Activated CD8-positive, alpha-beta T cell treated with anti-CD3 and anti-CD28 coated beads for 36 hours (primary cell): ENCODE measurements around the gene PILRA. TPM values are rescaled to one million over a fixed set of nuclear protein-coding genes. Genes with fewer than 3 reads are reported as not detected.

Experiments
- ATAC-seq: fragments of 200-7000 bp; cut with Tn5 transposase; one replicate; pipeline ENCODE4 v1.10.0; 2021; ENCODE audit warnings: mild to moderate bottlenecking, moderate library complexity
- CTCF ChIA-PET: fragments of 350-600 bp; sonication (Branson Sonifier 250); formaldehyde crosslinking; loops from one replicate; lab custom pipeline; 2021; ENCODE audit warnings: antibody characterized with exemption; lab: Charles Lee
- POLR2A ChIA-PET: fragments of 350-600 bp; sonication (Branson Sonifier 250); formaldehyde crosslinking; loops from one replicate; lab custom pipeline; 2021; ENCODE audit warnings: antibody characterized with exemption; lab: Charles Lee
- DNase-seq: peaks from one replicate; pipeline ENCODE4 v3.0.0-alpha.2; 2020
- H3K27ac Mint-ChIP-seq: one replicate; pipeline ENCODE4 v1.8.0; 2021; ENCODE audit warnings: mild to moderate bottlenecking, mixed read lengths
- H3K27me3 Mint-ChIP-seq: one replicate; pipeline ENCODE4 v1.8.0; 2021; ENCODE audit warnings: mixed read lengths
- H3K36me3 Mint-ChIP-seq: one replicate; pipeline ENCODE4 v1.8.0; 2021; ENCODE audit warnings: low read depth, mixed read lengths
- H3K4me1 Mint-ChIP-seq: one replicate; pipeline ENCODE4 v1.8.0; 2021; ENCODE audit warnings: low read depth, mixed read lengths
- H3K4me3 Mint-ChIP-seq: one replicate; pipeline ENCODE4 v1.8.0; 2021; ENCODE audit warnings: mild to moderate bottlenecking, moderate library complexity, mixed read lengths
- H3K9me3 Mint-ChIP-seq: one replicate; pipeline ENCODE4 v1.8.0; 2021; ENCODE audit warnings: mixed read lengths
- intact Hi-C: fragments of 100-400 bp; cut with micrococcal nuclease; formaldehyde crosslinking; loops from one replicate; pipeline ENCODE4 v1.10.0; 2022
- total RNA-seq, 2 experiments: library from RNA; stranded (reverse); gene quantifications; one replicate each; pipeline ENCODE4 v1.2.3, GENCODE V29; 2021
- TF ChIP-seq, protein P1 (sequence below): fragments of 200-600 bp; IDR thresholded peaks from one replicate; pipeline ENCODE4 v1.8.0; 2022; ENCODE audit warnings: antibody characterized with exemption, mild to moderate bottlenecking

Gene PILRA
- total RNA-seq, 2 experiments from 2014 or later, result 5.8 to 6.6 TPM

- Mint-ChIP-seq H3K9me3 (no peaks in the 10 kb centered on the region), H3K4me1 (peaks cover 11% of the 10 kb centered on the region), H3K4me3 (no peak overlapping the region), H3K27me3 (peaks cover 3% of the 10 kb centered on the region), H3K27ac (no peak overlapping the region), H3K36me3 (no peaks in the 10 kb centered on the region)
- ATAC-seq (no peak), DNase-seq (no peak)
- ChIA-PET CTCF (interaction anchor here (1.3 to 1.4 kb wide), 3 partner anchors 18 to 57 kb away, joined by 3 to 5 read pairs (median 4); no protein-coding TSS in a partner anchor), POLR2A (no interaction called here)
- TF ChIP-seq, protein P1, sequence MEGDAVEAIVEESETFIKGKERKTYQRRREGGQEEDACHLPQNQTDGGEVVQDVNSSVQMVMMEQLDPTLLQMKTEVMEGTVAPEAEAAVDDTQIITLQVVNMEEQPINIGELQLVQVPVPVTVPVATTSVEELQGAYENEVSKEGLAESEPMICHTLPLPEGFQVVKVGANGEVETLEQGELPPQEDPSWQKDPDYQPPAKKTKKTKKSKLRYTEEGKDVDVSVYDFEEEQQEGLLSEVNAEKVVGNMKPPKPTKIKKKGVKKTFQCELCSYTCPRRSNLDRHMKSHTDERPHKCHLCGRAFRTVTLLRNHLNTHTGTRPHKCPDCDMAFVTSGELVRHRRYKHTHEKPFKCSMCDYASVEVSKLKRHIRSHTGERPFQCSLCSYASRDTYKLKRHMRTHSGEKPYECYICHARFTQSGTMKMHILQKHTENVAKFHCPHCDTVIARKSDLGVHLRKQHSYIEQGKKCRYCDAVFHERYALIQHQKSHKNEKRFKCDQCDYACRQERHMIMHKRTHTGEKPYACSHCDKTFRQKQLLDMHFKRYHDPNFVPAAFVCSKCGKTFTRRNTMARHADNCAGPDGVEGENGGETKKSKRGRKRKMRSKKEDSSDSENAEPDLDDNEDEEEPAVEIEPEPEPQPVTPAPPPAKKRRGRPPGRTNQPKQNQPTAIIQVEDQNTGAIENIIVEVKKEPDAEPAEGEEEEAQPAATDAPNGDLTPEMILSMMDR, result no peak
- intact Hi-C loops, result loop anchor here (5.0 to 10.0 kb wide), 2 partner anchors 35 to 267 kb away; no protein-coding TSS in a partner anchor
Observed at GRCh38 chr7:100401811-100402210, 28.5 kb downstream of the PILRA start.

GRCh38 chr7:100402241-100402640, 29.0 kb downstream of the PILRA start:
- no peaks in the 10 kb centered on the region for H3K36me3 Mint-ChIP-seq
- intact Hi-C loops, result loop anchor here (5.0 to 10.0 kb wide), 2 partner anchors 35 to 267 kb away; no protein-coding TSS in a partner anchor

DNA sequence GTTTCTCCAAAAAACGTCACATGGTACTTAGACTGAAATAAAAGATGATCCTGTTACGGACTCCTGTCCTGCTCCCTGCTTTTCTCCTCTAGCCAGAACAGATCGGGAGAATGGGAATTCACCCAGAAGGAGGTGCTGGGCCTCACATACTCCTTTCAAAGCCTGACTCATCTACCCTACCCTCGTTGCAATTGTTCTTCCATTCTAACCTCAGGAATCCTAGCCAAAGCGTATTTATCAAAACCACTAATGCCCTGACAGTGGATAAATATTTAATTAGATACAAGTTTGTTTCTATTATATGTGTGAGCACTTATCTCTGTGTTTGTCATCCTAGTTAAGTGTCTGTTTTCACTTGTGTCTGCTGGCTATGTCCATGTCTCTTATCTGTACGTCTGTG, 33.5 kb downstream of the PILRA start:
- H3K9me3 Mint-ChIP-seq, result no peaks in the 10 kb centered on the region
- CTCF ChIA-PET, result interaction anchor here (0.6 to 3.0 kb wide), 31 partner anchors 9 to 411 kb away, joined by 3 to 38 read pairs (median 6); partner anchors contain the start of genes LAMTOR4 and ZCWPW1
- ATAC-seq (no peak), DNase-seq (no peak)
- no peaks in the 10 kb centered on the region for H3K27me3 Mint-ChIP-seq
- H3K4me3 Mint-ChIP-seq, result no peak overlapping the region
- TF ChIP-seq, protein P1, result no peak
- no peak overlapping the region for H3K27ac Mint-ChIP-seq
- no peaks in the 10 kb centered on the region for H3K36me3 Mint-ChIP-seq
- intact Hi-C loops, result loop anchor here (10.0 kb wide), 1 partner anchor 272 kb away; no protein-coding TSS in a partner anchor
- POLR2A ChIA-PET, result interaction anchor here (0.7 kb wide), 1 partner anchor 130 kb away, joined by 3 read pairs; no protein-coding TSS in a partner anchor
- H3K4me1 Mint-ChIP-seq, result peaks cover 6% of the 10 kb centered on the region

More at GRCh38 chr7:100402241-100402640, 29.0 kb downstream of the PILRA start:
- no peak for ATAC-seq
- CTCF ChIA-PET, result interaction anchor here (1.4 to 1.5 kb wide), 3 partner anchors 48 to 269 kb away, joined by 3 to 5 read pairs (median 5); no protein-coding TSS in a partner anchor
- DNase-seq, result no peak
- H3K27me3 Mint-ChIP-seq, result peaks cover 3% of the 10 kb centered on the region
- no peaks in the 10 kb centered on the region for H3K9me3 Mint-ChIP-seq
- peaks cover 9% of the 10 kb centered on the region for H3K4me1 Mint-ChIP-seq
- no peak overlapping the region for H3K4me3 Mint-ChIP-seq
- no peak overlapping the region for H3K27ac Mint-ChIP-seq
- POLR2A ChIA-PET, result interaction anchor here (0.6 kb wide), 1 partner anchor 268 kb away, joined by 5 read pairs; no protein-coding TSS in a partner anchor
- TF ChIP-seq, protein P1, result no peak

DNA sequence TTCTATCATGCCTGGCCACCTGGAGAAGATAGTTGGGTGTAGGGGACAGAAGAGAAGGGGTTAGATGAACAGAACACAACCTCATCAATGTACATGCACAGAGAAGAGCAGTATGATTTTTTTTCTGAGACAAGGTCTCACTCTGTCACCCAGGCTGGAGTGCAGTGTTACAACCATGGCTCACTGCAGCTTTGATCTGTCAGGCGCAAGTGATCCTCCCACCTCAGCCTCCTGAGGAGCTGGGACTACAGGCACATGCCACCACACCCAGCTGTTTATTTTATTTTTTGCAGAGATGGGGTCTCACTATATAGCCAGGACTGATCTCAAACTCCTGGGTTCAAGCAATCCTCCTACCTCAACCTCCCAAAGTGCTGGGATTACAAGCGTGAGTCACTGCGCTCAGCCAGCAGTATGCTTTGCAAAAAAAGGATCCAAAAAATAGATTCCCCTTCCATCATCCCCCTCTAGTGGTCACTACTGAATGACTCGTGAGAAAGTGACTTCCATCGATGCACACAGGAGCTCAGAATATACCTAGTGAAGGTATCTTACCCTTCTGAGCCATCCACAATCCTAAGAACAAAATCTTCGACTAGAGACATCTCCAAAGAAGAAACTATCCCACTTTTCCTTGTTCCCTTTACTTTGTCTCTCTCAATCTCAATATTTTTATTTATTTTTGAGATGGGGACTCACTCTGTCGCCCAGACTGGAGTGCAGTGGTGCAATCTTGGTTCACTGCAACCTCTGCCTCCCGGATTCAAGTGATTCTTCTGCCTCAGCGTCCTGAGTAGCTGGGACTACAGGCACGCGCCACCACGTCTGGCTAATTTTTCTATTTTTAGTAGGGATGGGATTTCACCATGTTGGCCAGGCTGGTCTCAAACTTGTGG, 34.2 kb downstream of the PILRA start:
- ATAC-seq (peak; percentile 98), DNase-seq (peak; percentile 59)
- TF ChIP-seq, protein P1, result peak; percentile 65
- H3K36me3 Mint-ChIP-seq, result no peaks in the 10 kb centered on the region
- no peaks in the 10 kb centered on the region for H3K9me3 Mint-ChIP-seq
- POLR2A ChIA-PET, result interaction anchor here (0.7 kb wide), 1 partner anchor 131 kb away, joined by 3 read pairs; no protein-coding TSS in a partner anchor
- peaks cover 6% of the 10 kb centered on the region for H3K4me1 Mint-ChIP-seq
- H3K27me3 Mint-ChIP-seq, result no peaks in the 10 kb centered on the region
- intact Hi-C loops, result loop anchor here (10.0 kb wide), 1 partner anchor 273 kb away; no protein-coding TSS in a partner anchor
- no peak overlapping the region for H3K27ac Mint-ChIP-seq
- H3K4me3 Mint-ChIP-seq, result no peak overlapping the region
- CTCF ChIA-PET, result interaction anchor here (0.6 to 3.0 kb wide), 40 partner anchors 8 to 412 kb away, joined by 3 to 38 read pairs (median 5); partner anchors contain the start of genes LAMTOR4 and ZCWPW1
